GM19240 (cell line): ENCODE results near the gene MYCL.
"Not testable (repeated sequence)": the region's sequence is repeated elsewhere in the genome, so short reads cannot be mapped to it uniquely, and the experiment has no call there.

Source experiments
- DNase-seq: peaks from one replicate; pipeline ENCODE4 v3.0.0; 2011; ENCODE audit warnings: low spot score; ENCODE audit not compliant: insufficient read length

Gene MYCL

GRCh38 chr1:39892601-39893595 lies 8.8 kb downstream of the MYCL start:
- DNase-seq, result no peak

GRCh38 chr1:39890880-39891279 lies 10.8 kb downstream of the MYCL start:
- no peak for DNase-seq

GRCh38 chr1:39890273-39890672 lies 11.4 kb downstream of the MYCL start:
- DNase-seq, result no peak

- DNase-seq, result no peak
These were observed 14.9 kb downstream of the MYCL start for GRCh38 chr1:39886757-39887231.

- no peak for DNase-seq
These were observed 16.2 kb downstream of the MYCL start for GRCh38 chr1:39885516-39885915.

- DNase-seq, result no peak
These were observed 19.6 kb downstream of the MYCL start for GRCh38 chr1:39882152-39882551.

GRCh38 chr1:39877980-39878956 lies 23.4 kb downstream of the MYCL start:
- DNase-seq, result no peak

GRCh38 chr1:39877231-39877778 lies 24.4 kb downstream of the MYCL start:
- DNase-seq, result no peak

- no peak for DNase-seq
These were observed 25.6 kb downstream of the MYCL start for GRCh38 chr1:39876144-39876543.

GRCh38 chr1:39872698-39873097 lies 29.0 kb downstream of the MYCL start:
- no peak for DNase-seq

- no peak for DNase-seq
These were observed 29.9 kb downstream of the MYCL start for GRCh38 chr1:39871796-39872195.

- not testable (repeated sequence) for DNase-seq
These were observed 30.7 kb downstream of the MYCL start for GRCh38 chr1:39871043-39871442.

GRCh38 chr1:39869538-39870112 lies 32.1 kb downstream of the MYCL start:
- not testable (repeated sequence) for DNase-seq

GRCh38 chr1:39866767-39867166 lies 35.0 kb downstream of the MYCL start:
- no peak for DNase-seq

- DNase-seq, result no peak
These were observed 36.0 kb downstream of the MYCL start for GRCh38 chr1:39865762-39866161.

GRCh38 chr1:39863177-39863576 lies 38.5 kb downstream of the MYCL start:
- DNase-seq, result no peak

GRCh38 chr1:39861003-39861402 lies 40.7 kb downstream of the MYCL start:
- DNase-seq, result no peak

- no peak for DNase-seq
These were observed 41.6 kb downstream of the MYCL start for GRCh38 chr1:39859859-39860812.

- no peak for DNase-seq
These were observed 43.4 kb downstream of the MYCL start for GRCh38 chr1:39858315-39858714.
